DOHH2 (cell line): ENCODE measurements around the gene UGT1A6.
"Not testable (repeated sequence)": the region's sequence is repeated elsewhere in the genome, so short reads cannot be mapped to it uniquely, and the experiment has no call there.

ENCODE experiments used
- H3F3A ChIP-seq: fragments of 200-600 bp; sonication (generic), shearing (Covaris generic); 2 replicates; pipeline ENCODE4 v1.6.0; 2016; ENCODE audit warnings: antibody characterized with exemption, mild to moderate bottlenecking; ENCODE audit not compliant: control insufficient read depth, insufficient read depth
- H3K27ac ChIP-seq: fragments of 200-600 bp; sonication (generic); 2 replicates; pipeline ENCODE4 v1.5.1; 2014; ENCODE audit warnings: low read depth, mild to moderate bottlenecking, low read length, moderate library complexity
- H3K27me3 ChIP-seq: fragments of 200-600 bp; sonication (generic); 2 replicates; pipeline ENCODE4 v1.6.1; 2014; ENCODE audit warnings: mild to moderate bottlenecking, low read length, mixed read lengths; ENCODE audit not compliant: control insufficient read depth
- H3K36me3 ChIP-seq: fragments of 200-600 bp; sonication (generic); 2 replicates; pipeline ENCODE4 v1.6.1; 2014; ENCODE audit warnings: mild to moderate bottlenecking, low read length, moderate library complexity, mixed read lengths; ENCODE audit not compliant: control insufficient read depth
- H3K4me1 ChIP-seq: fragments of 200-600 bp; sonication (generic); 2 replicates; pipeline ENCODE4 v1.6.1; 2014; ENCODE audit warnings: mild to moderate bottlenecking, low read length, mixed read lengths; ENCODE audit not compliant: control insufficient read depth
- H3K4me2 ChIP-seq: fragments of 200-600 bp; sonication (generic); 2 replicates; pipeline ENCODE4 v1.6.0; 2014; ENCODE audit warnings: mild to moderate bottlenecking, low read length, moderate library complexity
- H3K4me3 ChIP-seq: fragments of 200-600 bp; sonication (generic); 2 replicates; pipeline ENCODE4 v1.5.1; 2014; ENCODE audit warnings: mild to moderate bottlenecking, low read length, mixed read lengths
- H3K79me2 ChIP-seq: fragments of 200-600 bp; sonication (generic); 2 replicates; pipeline ENCODE4 v1.6.1; 2014; ENCODE audit warnings: mild to moderate bottlenecking, low read length, mixed read lengths; ENCODE audit not compliant: control insufficient read depth
- H3K9me2 ChIP-seq: fragments of 200-600 bp; sonication (generic); replicated peaks from 2 replicates; pipeline ENCODE4 v1.6.1; 2014; ENCODE audit warnings: mild to moderate bottlenecking, low read length, mixed read lengths; ENCODE audit not compliant: control insufficient read depth
- H3K9me3 ChIP-seq: fragments of 200-600 bp; sonication (generic); 2 replicates; pipeline ENCODE4 v1.6.1; 2014; ENCODE audit warnings: antibody characterized with exemption, low read length, mixed read lengths; ENCODE audit not compliant: control insufficient read depth, insufficient read depth
- H4K20me1 ChIP-seq: fragments of 200-600 bp; sonication (generic); 2 replicates; pipeline ENCODE4 v1.6.0; 2014; ENCODE audit warnings: low read depth, mild to moderate bottlenecking, antibody characterized with exemption, low read length, moderate library complexity; ENCODE audit not compliant: control insufficient read depth, insufficient read depth
- EZH2phosphoT487 ChIP-seq: fragments of 200-600 bp; sonication (generic); IDR thresholded peaks from 2 replicates; pipeline ENCODE4 v1.6.1; 2017; ENCODE audit warnings: borderline replicate concordance, mild to moderate bottlenecking, antibody characterized with exemption, low read length, moderate library complexity, mixed read lengths
- TF ChIP-seq, protein P1 (sequence below): fragments of 200-600 bp; sonication (generic); IDR thresholded peaks from one replicate; pipeline ENCODE4 v1.5.1; 2014; ENCODE audit warnings: antibody characterized with exemption, mild to moderate bottlenecking, low read depth, low read length; ENCODE audit not compliant: poor library complexity, severe bottlenecking

The UGT1A6 gene

DNA sequence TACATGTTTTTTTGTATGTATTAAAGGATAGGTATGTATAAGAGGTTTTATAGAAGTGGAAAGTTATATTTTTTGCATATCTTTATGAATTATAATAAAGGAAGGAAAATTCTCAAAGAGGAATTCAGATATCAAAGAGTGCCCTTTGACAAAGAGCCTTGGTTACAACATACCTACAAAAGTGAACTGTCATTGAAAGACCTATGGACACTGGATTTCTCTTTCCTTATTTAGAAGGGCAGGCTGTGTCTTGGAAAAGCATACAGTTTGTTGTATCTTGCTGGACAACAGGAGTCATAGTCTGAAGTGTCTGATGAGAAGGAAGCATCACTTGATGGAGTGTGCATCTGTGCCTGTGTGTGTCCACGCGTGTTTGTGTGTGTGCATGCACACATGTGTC is 41.3 kb upstream of the UGT1A6 start:
- H4K20me1 ChIP-seq: no peaks in the 10 kb centered on the region
- no peak overlapping the region for H3K4me2 ChIP-seq
- H3K4me3 ChIP-seq: no peak overlapping the region
- peaks cover 3% of the 10 kb centered on the region; the same call in 1 of the 2 replicates for H3K27me3 ChIP-seq
- H3K9me2 ChIP-seq: no peaks in the 10 kb centered on the region
- no peaks in the 10 kb centered on the region for H3K79me2 ChIP-seq
- H3K27ac ChIP-seq: no peak overlapping the region
- H3K4me1 ChIP-seq: no peaks in the 10 kb centered on the region
- 0 out of 2 replicates have a peak, but pooled peaks cover 5% of the 10 kb centered on the region for H3K9me3 ChIP-seq
- no peaks in the 10 kb centered on the region for H3F3A ChIP-seq
- H3K36me3 ChIP-seq: no peaks in the 10 kb centered on the region
- TF ChIP-seq, protein P1, sequence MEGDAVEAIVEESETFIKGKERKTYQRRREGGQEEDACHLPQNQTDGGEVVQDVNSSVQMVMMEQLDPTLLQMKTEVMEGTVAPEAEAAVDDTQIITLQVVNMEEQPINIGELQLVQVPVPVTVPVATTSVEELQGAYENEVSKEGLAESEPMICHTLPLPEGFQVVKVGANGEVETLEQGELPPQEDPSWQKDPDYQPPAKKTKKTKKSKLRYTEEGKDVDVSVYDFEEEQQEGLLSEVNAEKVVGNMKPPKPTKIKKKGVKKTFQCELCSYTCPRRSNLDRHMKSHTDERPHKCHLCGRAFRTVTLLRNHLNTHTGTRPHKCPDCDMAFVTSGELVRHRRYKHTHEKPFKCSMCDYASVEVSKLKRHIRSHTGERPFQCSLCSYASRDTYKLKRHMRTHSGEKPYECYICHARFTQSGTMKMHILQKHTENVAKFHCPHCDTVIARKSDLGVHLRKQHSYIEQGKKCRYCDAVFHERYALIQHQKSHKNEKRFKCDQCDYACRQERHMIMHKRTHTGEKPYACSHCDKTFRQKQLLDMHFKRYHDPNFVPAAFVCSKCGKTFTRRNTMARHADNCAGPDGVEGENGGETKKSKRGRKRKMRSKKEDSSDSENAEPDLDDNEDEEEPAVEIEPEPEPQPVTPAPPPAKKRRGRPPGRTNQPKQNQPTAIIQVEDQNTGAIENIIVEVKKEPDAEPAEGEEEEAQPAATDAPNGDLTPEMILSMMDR: no peak
- no peak for TF ChIP-seq EZH2phosphoT487

DNA sequence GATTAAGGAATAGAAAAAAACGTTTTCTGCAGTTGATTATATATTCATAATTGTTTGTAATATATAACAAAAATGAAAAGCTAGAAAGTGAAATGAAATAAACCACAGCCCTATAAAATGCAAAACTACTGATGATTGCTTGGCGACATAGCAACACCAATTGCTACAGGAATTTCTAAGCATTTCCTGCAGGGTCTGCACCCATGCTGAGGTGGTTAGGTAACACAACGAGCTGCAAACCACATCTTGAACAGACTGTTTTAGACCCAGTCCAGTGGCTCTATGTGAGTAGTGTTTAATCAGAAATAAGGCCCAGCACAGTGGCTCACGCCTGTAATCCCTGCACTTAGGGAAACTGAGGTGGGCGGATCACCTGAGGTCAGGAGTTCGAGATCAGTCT is 38.2 kb upstream of the UGT1A6 start:
- no peaks in the 10 kb centered on the region for H3K9me2 ChIP-seq
- H3K79me2 ChIP-seq: no peaks in the 10 kb centered on the region
- no peaks in the 10 kb centered on the region for H3K9me3 ChIP-seq
- H3K27ac ChIP-seq: no peak overlapping the region
- TF ChIP-seq, protein P1: no peak
- TF ChIP-seq EZH2phosphoT487: no peak
- no peaks in the 10 kb centered on the region for H3K36me3 ChIP-seq
- no peaks in the 10 kb centered on the region for H3F3A ChIP-seq
- H3K4me2 ChIP-seq: no peak overlapping the region
- no peak overlapping the region for H3K4me3 ChIP-seq
- H3K4me1 ChIP-seq: no peaks in the 10 kb centered on the region
- no peaks in the 10 kb centered on the region for H4K20me1 ChIP-seq
- H3K27me3 ChIP-seq: peaks cover 3% of the 10 kb centered on the region; the same call in 1 of the 2 replicates

DNA sequence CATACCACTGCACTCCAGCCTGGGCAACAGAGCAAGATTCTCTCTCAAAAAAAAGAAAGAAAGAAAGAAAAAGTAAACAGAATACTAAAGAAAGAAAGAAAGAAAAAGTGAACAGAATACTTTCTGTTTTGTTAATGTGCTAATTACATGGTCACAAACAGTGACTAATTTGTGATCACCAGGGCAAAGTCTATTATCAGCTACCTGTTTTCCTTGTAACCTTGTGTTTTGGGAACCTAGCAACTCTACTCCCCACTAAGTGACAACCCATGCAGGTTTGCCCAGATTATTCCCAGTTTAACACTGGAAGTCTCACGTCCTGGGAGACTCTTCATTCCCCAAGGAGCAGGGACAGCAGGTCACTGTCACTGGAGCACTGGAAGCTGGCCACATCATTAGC is 37.6 kb upstream of the UGT1A6 start:
- H3K27ac ChIP-seq: no peak overlapping the region
- no peak overlapping the region for H3K4me2 ChIP-seq
- H3F3A ChIP-seq: no peaks in the 10 kb centered on the region
- peaks cover 3% of the 10 kb centered on the region; the same call in 1 of the 2 replicates for H3K27me3 ChIP-seq
- H3K79me2 ChIP-seq: no peaks in the 10 kb centered on the region
- no peaks in the 10 kb centered on the region for H3K4me1 ChIP-seq
- no peaks in the 10 kb centered on the region for H3K9me2 ChIP-seq
- no peaks in the 10 kb centered on the region for H3K36me3 ChIP-seq
- no peak for TF ChIP-seq EZH2phosphoT487
- TF ChIP-seq, protein P1: no peak
- H3K9me3 ChIP-seq: no peaks in the 10 kb centered on the region
- no peaks in the 10 kb centered on the region for H4K20me1 ChIP-seq
- no peak overlapping the region for H3K4me3 ChIP-seq

DNA sequence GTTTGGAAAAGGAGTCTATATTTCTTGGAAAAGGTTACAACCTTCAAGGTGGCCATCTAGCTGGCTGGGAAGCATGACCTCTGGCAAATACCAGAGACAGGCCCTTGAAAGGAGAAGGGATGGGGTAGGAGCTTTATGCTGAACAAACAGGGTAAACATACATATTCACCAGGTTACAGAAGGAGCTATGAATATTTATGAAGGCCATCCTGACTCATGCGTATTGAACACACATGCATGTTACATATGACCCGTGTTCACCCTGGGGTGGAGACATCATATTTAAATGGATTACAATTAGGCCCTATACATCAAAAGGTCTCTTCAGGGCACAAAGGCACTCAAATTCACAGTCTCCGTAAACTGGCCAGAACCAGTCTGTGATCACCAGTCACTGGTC is 36.7 kb upstream of the UGT1A6 start:
- not testable (repeated sequence) for H3K27ac ChIP-seq

More for the DNA sequence above, 36.7 kb upstream of the UGT1A6 start:
- not testable (repeated sequence) for H3K36me3 ChIP-seq, H3K4me2 ChIP-seq, H3K9me3 ChIP-seq, H3K79me2 ChIP-seq, H4K20me1 ChIP-seq, H3K9me2 ChIP-seq, H3F3A ChIP-seq, H3K4me1 ChIP-seq, H3K27me3 ChIP-seq, H3K4me3 ChIP-seq
